GM10847 (cell line): ENCODE results near the gene LAMC2.

Experiments used
- POLR2A ChIP-seq: IDR thresholded peaks from 2 replicates; pipeline ENCODE4 v1.6.1; 2011; ENCODE audit not compliant: insufficient read length; ENCODE audit errors: extremely low read depth

The LAMC2 gene

GRCh38 chr1:183185941-183186490 is at the start of gene LAMC2:
Gene LAMC2, plus strand, starts transcription at chr1:183186264. Its CDS starts 89 bp downstream, at chr1:183186353.
- no peak for TF ChIP-seq POLR2A

GRCh38 chr1:183137782-183138181 is 48.3 kb upstream of the LAMC2 start:
- no peak for TF ChIP-seq POLR2A

- TF ChIP-seq POLR2A: no peak
Measured at GRCh38 chr1:183138301-183138700, 47.8 kb upstream of the LAMC2 start.

GRCh38 chr1:183139281-183139942 is 46.7 kb upstream of the LAMC2 start:
- TF ChIP-seq POLR2A: no peak

GRCh38 chr1:183140633-183141032 is 45.4 kb upstream of the LAMC2 start:
- no peak for TF ChIP-seq POLR2A

DNA sequence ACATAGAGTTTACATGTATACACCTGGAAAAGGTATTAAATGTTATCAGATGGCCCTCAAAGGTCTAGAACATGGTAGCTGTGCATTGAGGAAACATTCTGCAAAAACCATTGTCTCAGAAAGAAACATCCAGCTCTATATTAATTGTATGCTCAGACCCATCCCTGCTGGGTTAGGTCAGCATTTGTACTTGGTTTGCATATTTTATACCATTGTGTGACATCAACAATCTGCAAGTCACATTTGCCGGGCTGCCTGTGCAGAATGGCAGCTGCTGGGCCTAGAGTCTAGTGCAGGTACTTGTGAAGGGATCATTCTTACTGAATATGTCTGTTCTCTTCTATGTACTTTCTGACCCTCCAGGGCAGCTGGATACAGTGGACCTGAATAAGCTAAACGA is 43.9 kb upstream of the LAMC2 start:
- no peak for TF ChIP-seq POLR2A

- TF ChIP-seq POLR2A: no peak
Measured at GRCh38 chr1:183143576-183144315, 42.3 kb upstream of the LAMC2 start.

GRCh38 chr1:183144752-183145151 is 41.3 kb upstream of the LAMC2 start:
- no peak for TF ChIP-seq POLR2A

- no peak for TF ChIP-seq POLR2A
Measured at GRCh38 chr1:183147735-183148134, 38.3 kb upstream of the LAMC2 start.

- no peak for TF ChIP-seq POLR2A
Measured at GRCh38 chr1:183148599-183148998, 37.5 kb upstream of the LAMC2 start.

- no peak for TF ChIP-seq POLR2A
Measured at GRCh38 chr1:183149273-183149672, 36.8 kb upstream of the LAMC2 start.

DNA sequence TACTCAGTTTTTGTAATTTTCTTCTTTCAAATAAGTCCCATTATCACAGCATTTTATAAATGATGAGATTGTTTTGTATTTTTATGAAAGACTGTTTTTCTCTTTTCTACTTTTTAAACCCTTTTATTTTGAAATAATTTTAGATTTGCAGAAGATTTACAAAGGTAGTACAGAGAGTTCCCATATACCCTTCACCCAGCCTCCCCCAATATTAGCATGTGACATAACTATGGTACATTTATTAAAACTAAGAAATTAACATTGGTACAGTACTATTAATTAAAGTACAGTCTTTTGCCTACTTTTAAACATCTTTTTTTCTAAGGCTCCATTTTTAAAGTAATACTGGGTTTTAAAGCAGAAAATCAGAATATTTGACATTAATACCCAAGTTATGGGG is 35.6 kb upstream of the LAMC2 start:
- no peak for TF ChIP-seq POLR2A

DNA sequence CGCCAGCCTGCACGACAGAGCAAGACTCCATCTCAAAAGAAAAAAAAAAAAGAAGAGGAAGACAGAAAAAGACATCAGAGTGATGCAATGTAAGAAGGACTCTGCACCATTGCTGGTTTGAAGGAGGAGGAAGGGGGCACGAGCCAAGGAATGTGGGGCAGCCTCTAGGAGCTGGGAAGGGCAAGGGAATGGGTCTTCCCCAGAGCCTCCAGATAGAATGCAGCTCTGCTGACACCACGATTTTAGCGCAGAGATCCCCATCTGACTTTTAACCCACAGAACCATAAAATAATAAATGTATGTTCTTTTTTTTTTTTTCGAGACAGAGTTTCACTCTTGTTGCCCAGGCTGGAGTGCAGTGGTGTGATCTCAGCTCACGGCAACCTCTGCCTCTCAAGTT is 33.9 kb upstream of the LAMC2 start:
- no peak for TF ChIP-seq POLR2A

- no peak for TF ChIP-seq POLR2A
Measured at GRCh38 chr1:183155939-183156338, 30.1 kb upstream of the LAMC2 start.

DNA sequence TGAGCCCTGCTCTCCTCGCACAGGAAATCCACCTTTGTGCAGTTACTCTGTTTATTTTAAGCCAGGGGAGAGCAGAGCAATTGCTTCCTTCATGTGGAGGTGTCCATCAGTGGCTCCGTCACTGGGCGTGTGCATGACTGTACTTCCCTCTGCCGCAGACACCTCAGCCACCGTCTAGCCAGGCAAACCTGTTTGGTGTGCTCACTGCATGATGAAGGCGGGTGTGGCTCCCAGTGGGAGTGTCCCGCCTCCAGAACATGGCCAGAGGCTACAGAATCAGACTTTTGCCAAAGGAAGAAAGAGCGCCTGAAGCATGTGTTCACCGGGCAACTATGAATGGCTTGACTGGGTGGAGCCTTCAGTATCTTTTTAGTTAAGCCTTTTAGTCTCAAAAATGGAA is 26.1 kb upstream of the LAMC2 start:
- TF ChIP-seq POLR2A: no peak

GRCh38 chr1:183161391-183161790 is 24.7 kb upstream of the LAMC2 start:
- TF ChIP-seq POLR2A: no peak
